ENCODE measurements around the gene ATRN.
"Not testable (repeated sequence)": the region's sequence is repeated elsewhere in the genome, so short reads cannot be mapped to it uniquely, and the experiment has no call there.

The ATRN gene

GRCh38 chr20:3465301-3465700, 5.5 kb upstream of the ATRN start:
- DNase-seq: no peak

DNA sequence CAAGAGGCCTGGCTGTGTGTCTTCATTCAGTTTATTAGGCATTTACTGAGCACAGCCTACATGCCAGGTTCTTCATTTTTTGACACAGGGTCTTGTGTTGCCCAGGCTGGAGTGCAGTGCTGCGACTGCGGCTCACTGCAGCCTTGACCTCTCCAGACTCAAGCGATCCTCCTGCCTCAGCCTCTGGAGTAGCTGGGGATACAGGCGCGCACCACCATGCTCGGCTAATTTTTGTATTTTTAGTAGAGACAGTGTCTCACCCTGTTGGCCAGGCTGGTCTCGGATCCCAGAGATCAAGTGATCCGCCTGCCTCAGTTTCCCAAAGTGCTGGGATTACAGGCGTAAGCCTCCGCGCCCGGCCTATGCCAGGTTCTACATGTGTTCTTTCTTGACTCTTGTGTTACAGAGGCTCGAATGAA, 601 bp upstream of the ATRN start:
- peak in 4 of 56 donors; percentile 15 to 75 (median 44) for DNase-seq

- no peak for DNase-seq
Observed at GRCh38 chr20:3471397-3472021, 691 bp downstream of the ATRN start.

GRCh38 chr20:3472105-3472504, 1.3 kb downstream of the ATRN start:
- DNase-seq: no peak

DNA sequence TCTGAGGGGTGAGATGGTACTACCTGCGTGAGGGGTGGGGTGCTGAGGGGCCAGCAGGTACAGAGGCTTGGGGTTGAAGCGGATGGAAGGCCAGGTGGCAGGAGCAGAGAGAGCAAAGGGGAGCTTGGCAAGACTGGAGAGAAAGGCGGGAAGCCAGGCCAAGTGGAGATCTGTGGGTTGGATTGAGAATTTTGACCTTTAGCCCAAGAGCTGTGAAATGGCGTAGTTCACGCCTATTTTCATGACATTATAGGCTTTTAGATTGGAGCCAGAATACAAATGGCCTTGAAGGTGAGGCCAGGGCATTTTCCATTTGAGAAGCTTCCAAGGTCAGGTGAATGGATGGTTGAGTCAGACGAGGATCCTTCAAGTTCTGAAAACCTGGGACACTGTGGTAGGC, 2.5 kb downstream of the ATRN start:
- DNase-seq: no peak

DNA sequence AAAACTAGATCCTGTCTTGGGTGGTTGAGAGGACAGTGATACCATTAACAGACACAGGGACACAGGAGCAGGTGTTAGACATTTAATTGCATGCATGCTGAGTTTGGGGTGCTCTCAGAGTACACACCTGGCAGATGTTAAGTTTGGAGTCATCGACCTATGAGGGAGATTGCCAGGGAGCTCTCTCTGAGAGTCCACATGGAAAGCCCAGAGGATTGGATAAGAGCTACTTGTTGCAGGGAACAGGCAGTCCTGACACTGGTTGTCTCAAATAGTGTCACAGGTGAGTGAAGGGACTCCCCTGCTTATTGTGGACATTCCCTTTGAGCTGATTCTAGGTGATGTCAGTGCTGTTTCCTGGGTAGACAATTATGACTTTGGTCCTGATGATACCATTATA, 3.1 kb downstream of the ATRN start:
- no peak for DNase-seq

DNA sequence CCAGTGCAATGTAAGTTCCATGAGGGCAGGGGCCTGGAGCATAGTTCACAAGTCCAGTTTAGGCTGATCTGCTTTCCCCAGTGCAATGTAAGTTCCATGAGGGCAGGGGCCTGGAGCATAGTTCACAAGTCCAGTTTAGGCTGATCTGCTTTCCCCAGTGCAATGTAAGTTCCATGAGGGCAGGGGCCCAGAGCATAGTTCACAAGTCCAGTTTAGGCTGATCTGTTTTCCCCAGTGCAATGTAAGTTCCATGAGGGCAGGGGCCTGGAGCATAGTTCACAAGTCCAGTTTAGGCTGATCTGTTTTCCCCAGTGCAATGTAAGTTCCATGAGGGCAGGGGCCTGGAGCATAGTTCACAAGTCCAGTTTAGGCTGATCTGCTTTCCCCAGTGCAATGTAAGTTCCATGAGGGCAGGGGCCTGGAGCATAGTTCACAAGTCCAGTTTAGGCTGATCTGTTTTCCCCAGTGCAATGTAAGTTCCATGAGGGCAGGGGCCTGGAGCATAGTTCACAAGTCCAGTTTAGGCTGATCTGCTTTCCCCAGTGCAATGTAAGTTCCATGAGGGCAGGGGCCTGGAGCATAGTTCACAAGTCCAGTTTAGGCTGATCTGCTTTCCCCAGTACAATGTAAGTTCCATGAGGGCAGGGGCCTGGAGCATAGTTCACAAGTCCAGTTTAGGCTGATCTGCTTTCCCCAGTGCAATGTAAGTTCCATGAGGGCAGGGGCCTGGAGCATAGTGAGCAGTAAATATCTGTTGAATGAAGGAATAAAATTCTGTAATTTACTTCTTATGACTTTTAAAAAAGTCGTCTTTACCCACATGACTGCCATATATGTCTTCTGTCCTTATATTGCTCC, 6.4 kb downstream of the ATRN start:
- not testable (repeated sequence) for DNase-seq

DNA sequence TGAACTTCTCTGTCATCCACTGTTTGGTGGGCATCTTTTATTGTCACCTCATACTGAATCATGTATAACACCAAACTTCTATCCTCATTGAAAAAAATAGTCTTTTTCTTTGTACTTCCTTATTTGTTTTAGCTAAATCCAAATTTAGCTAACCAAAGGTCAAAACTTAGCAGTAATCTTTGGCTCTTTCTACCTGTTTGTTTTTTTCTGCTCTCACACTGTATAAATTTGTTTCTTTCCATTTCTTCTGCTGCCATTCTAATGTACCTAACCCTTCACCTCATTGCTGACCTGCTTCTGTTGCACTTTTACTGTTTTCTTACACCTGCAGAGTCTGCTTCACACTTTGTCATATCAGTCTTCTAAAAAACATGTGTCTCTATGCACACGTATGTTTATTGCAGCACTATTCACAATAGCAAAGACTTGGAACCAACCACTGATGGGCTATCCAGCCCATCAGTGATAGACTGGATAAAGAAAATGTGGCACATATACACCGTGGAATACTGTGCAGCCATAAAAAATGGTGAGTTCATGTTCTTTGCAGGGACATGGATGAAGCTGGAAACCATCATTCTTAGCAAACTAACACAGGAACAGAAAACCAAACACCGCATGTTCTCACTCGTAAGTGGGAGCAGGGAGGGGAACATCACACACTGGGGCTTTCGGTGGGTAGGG, 7.2 kb downstream of the ATRN start:
- DNase-seq: no peak

- no peak for DNase-seq
Observed at GRCh38 chr20:3479025-3479424, 8.2 kb downstream of the ATRN start.

GRCh38 chr20:3479759-3480615, 9.2 kb downstream of the ATRN start:
- DNase-seq: no peak

GRCh38 chr20:3483309-3483708, 12.5 kb downstream of the ATRN start:
- DNase-seq: no peak

- no peak for DNase-seq
Observed at GRCh38 chr20:3483784-3484183, 13.0 kb downstream of the ATRN start.

DNA sequence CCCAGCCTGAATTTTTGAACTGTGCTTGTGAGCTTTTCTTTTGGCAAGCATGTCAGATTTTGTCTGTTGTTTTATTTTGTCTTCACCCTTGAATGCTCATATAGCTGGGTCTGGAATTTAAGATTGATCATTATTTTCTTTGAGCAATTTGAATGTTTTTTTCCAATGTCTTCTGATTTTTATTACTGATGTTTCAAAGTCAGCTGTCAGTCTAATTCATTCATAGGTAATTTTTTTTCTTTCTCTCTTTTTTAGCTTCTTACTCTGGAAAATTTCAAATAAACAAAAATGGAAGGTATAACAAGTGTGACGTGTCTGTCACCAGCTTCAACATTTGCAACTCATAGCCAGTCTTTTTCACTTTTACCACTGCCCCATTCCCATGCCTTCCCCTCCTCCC, 15.1 kb downstream of the ATRN start:
- DNase-seq: no peak

GRCh38 chr20:3486850-3487249, 16.0 kb downstream of the ATRN start:
- DNase-seq: no peak

DNA sequence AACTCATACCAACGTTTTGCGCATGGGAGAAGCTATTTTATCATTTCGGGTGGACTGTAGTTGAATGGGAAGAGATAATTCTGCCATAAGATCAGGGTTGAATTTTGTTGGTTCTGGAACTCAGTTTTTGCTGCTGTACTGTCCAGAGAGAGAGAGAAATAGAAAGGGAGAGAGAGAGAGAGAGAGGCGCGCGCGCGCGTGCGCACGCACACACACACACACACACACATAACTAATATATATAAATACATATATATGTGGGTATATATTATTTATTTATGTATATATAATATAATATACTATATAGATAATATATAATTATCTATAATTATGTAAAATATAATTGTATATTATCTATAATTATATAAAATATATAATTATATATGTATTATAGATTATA, 21.9 kb downstream of the ATRN start:
- DNase-seq: no peak

- no peak for DNase-seq
Observed at GRCh38 chr20:3494218-3494617, 23.4 kb downstream of the ATRN start.

DNA sequence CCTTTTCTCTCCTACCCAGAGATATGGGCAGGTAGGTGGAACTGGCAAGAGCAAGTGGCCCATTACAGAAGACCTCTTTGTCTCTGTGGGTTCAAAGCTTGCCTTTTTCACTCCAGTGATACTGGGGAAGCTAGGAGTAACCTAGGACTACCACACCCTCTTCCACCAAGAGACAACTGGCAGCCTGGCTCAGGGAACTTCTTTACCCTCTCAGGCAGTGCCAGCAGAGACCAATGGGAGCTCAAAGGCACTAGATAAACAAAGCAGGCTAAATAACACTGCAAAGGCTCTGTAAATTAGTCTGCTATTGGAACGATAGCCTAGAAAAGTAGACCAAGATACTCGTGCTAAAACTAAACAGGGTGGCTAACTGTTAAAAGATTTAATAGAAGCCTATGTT, 32.1 kb downstream of the ATRN start:
- DNase-seq: no peak

DNA sequence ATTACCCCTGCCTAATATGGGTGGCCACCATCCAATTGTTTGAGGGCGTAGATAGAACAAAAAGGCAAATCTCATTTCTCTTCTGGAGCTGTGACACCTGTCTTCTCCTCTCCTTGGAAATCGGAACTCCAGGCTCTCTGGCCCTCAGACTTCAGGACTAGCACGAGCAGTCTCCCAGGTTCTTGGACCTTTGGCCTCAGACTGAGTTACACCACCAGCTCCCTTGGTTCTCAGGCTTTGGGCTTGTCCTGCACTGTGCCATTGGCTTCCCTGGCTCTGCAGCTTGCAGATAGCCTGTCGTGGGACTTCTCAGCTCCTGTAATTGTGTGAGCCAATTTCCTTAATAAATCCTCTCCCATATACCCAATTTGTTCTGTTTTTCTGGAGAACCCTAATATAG, 34.3 kb downstream of the ATRN start:
- DNase-seq: no peak

DNA sequence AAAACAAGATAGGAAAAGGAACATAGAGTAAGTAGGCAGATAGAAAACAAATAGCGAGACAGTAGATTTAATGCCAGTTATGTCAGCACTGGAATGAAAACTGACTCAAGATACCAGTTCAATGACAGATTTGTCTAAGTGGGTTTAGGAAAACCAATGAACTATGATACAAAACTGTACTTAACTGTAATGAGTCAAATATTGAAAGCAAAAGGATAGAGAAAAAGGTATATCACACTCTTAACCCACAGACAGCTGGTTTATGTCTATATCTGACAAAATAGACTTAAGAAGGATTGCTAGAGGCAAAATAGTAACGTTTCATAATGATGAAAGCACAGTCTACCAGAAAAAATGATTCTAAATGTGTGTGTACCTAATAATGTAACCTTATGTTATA, 38.2 kb downstream of the ATRN start:
- no peak for DNase-seq

- DNase-seq: no peak
Observed at GRCh38 chr20:3510110-3510509, 39.3 kb downstream of the ATRN start.

DNA sequence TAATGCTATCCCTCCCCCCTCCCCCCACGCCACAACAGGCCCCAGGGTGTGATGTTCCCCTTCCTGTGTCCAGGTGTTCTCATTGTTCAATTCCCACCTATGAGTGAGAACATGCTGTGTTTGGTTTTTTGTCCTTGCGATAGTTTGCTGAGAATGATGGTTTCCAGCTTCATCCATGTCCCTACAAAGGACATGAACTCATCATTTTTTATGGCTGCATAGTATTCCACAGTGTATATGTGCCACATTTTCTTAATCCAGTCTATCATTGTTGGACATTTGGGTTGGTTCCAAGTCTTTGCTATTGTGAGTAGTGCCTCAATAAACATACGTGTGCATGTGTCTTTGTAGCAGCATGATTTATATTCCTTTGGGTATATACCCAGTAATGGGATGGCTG, 41.4 kb downstream of the ATRN start:
- DNase-seq: not testable (repeated sequence)

Data from amygdala (tissue), 56 donors.